ENCODE measurements around the gene TMEM151A. TPM values are rescaled to one million over a fixed set of nuclear protein-coding genes. Genes with fewer than 3 reads are reported as not detected.

TMEM151A gene
- total RNA-seq, 1 experiment from 2014 or later = 1.5 TPM

DNA sequence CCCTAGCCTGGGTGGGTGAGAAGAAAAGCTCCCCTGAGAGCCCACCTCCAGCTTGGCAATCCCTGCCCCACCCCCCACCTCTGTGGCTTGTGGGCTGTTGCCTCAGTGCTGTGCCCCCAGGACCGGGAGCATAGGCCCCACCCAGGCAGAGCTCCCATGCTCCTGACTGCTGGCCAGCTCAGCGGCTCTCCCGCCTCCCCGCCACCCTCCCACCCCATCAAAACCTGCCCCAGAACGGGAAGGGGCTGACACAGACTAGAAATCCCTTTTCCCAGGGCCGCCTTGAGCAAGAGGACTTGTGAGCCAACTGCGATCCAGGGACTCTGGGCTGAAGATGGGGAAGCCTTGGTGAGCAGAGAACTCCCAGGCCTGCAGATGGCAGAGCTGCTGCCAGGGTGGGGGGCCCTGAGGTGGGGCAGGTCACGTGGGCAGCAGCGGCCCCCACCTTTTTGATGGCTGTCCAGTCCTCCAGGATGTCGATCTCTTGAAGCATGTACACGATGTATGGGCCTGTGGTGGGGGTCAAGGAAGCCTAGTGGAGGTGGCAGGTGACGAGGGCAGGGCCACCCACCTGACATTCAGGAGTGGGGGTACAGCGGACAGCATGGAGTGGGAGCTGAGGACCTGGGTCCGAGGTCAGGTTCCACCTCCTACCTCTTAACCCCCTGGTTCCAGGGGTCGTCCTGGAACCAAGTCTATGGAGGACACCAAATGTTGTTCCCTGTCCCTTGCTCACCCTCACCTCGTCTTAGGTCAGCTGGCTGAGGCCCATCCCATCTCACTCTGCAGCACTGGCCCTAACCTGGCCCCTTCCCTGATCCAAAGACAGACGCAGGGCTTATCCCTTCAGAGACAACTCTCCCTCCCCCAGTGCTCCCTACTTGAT, 46.8 kb downstream of the TMEM151A start:
- intact Hi-C loops (cut with micrococcal nuclease; ENCODE audit: unreplicated experiment) = no loop called here
- no peaks in the 10 kb centered on the region for H3K9me3 ChIP-seq (ENCODE audit: low read depth, low read length, poor library complexity, severe bottlenecking)
- BruUV-seq (replicated peaks) = no TSS peak
- DNase-seq (ENCODE audit: low spot score) = no peak
- H3K27me3 ChIP-seq (replicated peaks; ENCODE audit: insufficient read depth, low read depth, low read length, poor library complexity) = no peaks in the 10 kb centered on the region
- no peak overlapping the region for H3K4me3 ChIP-seq (ENCODE audit: low read depth, low read length, poor library complexity, severe bottlenecking)
- no peak overlapping the region for H3K27ac ChIP-seq (ENCODE audit: low read depth, low read length, poor library complexity, severe bottlenecking)
- H3K36me3 ChIP-seq (ENCODE audit: insufficient read depth, low read length, poor library complexity, severe bottlenecking) = peaks cover 16% of the 10 kb centered on the region
- no peak for TF ChIP-seq EZH2 (IDR thresholded peaks at IDR 0.05; ENCODE audit: borderline replicate concordance, low read depth, low read length, poor library complexity, severe bottlenecking)
- TF ChIP-seq, protein P1, sequence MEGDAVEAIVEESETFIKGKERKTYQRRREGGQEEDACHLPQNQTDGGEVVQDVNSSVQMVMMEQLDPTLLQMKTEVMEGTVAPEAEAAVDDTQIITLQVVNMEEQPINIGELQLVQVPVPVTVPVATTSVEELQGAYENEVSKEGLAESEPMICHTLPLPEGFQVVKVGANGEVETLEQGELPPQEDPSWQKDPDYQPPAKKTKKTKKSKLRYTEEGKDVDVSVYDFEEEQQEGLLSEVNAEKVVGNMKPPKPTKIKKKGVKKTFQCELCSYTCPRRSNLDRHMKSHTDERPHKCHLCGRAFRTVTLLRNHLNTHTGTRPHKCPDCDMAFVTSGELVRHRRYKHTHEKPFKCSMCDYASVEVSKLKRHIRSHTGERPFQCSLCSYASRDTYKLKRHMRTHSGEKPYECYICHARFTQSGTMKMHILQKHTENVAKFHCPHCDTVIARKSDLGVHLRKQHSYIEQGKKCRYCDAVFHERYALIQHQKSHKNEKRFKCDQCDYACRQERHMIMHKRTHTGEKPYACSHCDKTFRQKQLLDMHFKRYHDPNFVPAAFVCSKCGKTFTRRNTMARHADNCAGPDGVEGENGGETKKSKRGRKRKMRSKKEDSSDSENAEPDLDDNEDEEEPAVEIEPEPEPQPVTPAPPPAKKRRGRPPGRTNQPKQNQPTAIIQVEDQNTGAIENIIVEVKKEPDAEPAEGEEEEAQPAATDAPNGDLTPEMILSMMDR (conservative IDR thresholded peaks at IDR 0.05; ENCODE audit: low read depth, low read length) = no peak
- ChIA-PET POLR2A (ENCODE audit: low non-redundant PET) (no interaction called here), CTCF (no interaction called here)
- peaks cover 25% of the 10 kb centered on the region for H3K4me1 ChIP-seq (ENCODE audit: insufficient read depth, low read length, poor library complexity, severe bottlenecking)

DNA sequence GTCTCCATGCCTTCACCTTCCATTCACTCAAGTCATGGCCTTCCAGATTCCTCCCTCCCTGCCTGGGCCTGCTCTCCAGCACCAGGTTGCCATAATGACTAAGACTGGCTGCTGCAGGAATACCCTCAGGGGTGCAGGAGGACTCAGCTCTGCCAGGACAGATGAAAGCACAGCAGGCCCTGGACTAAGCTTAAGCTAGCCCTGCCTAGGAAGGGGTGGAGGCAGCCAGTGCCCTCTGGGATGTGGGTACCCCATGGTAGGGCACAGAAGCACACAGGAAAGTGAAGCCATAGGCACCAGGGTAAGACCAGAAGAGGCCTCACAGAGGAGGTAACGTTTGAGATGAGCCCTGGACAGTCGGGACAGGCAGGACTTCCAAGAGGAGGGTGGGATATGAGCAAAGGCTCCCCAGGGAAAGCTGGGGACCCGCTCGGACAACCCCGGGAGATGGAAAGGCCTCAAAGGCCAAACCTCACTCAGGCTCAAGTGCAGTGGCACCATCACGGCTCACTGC, 47.5 kb downstream of the TMEM151A start:
- Histone ChIP-seq H3K4me3 (ENCODE audit: low read depth, low read length, poor library complexity, severe bottlenecking) (no peak overlapping the region), H3K27me3 (replicated peaks; ENCODE audit: insufficient read depth, low read depth, low read length, poor library complexity) (no peaks in the 10 kb centered on the region), H3K27ac (ENCODE audit: low read depth, low read length, poor library complexity, severe bottlenecking) (no peak overlapping the region), H3K4me1 (ENCODE audit: insufficient read depth, low read length, poor library complexity, severe bottlenecking) (peaks cover 31% of the 10 kb centered on the region), H3K36me3 (ENCODE audit: insufficient read depth, low read length, poor library complexity, severe bottlenecking) (peaks cover 16% of the 10 kb centered on the region), H3K9me3 (ENCODE audit: low read depth, low read length, poor library complexity, severe bottlenecking) (no peaks in the 10 kb centered on the region)
- intact Hi-C loops (cut with micrococcal nuclease; ENCODE audit: unreplicated experiment) = no loop called here
- DNase-seq (ENCODE audit: low spot score) = no peak
- CTCF ChIA-PET = no interaction called here
- POLR2A ChIA-PET (ENCODE audit: low non-redundant PET) = no interaction called here
- no TSS peak for BruUV-seq (replicated peaks)
- TF ChIP-seq, protein P1 (conservative IDR thresholded peaks at IDR 0.05; ENCODE audit: low read depth, low read length) = no peak
- TF ChIP-seq EZH2 (IDR thresholded peaks at IDR 0.05; ENCODE audit: borderline replicate concordance, low read depth, low read length, poor library complexity, severe bottlenecking) = no peak

DNA sequence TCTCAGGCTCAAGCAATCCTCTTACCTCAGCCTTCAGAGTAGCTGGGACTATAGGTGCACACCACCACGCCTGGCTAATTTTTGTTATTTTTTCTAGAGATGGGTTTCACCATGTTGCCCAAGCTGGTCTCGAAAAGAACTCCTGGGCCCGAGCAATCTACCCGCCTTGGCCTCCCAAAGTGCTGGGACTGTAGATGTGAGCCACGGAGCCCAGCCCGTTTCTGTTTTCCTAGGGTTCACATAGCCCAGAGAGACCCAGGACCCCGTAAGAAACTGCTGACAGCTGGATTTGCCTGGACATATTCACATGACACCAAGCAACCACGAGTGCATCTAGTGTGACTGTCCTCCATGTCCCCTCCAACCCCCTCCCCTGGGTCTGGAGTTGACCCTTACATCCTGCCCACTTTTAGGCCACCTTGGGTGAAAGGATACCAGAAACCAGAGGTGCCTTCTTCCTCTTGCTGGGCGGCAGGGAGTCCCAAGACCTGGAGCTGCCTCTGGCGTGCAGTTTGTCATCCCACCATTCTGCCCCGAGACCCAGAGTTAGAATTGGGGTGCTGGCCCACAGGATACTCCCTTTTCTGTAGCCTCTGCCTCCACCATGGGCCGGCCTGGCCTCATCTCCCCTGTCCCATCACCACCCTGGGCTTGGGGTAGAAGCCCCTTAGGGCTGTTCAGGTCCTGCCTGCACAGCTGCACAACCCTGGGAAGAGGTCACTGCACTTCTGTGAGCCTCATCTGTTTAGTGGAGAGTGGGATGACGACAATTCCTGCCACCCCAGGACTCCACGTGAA, 48.2 kb downstream of the TMEM151A start:
- Histone ChIP-seq H3K27ac (ENCODE audit: low read depth, low read length, poor library complexity, severe bottlenecking) (no peak overlapping the region), H3K9me3 (ENCODE audit: low read depth, low read length, poor library complexity, severe bottlenecking) (no peaks in the 10 kb centered on the region), H3K36me3 (ENCODE audit: insufficient read depth, low read length, poor library complexity, severe bottlenecking) (peaks cover 16% of the 10 kb centered on the region), H3K27me3 (replicated peaks; ENCODE audit: insufficient read depth, low read depth, low read length, poor library complexity) (no peaks in the 10 kb centered on the region), H3K4me3 (ENCODE audit: low read depth, low read length, poor library complexity, severe bottlenecking) (no peak overlapping the region), H3K4me1 (ENCODE audit: insufficient read depth, low read length, poor library complexity, severe bottlenecking) (peaks cover 32% of the 10 kb centered on the region)
- no peak for DNase-seq (ENCODE audit: low spot score)
- TF ChIP-seq, protein P1 (conservative IDR thresholded peaks at IDR 0.05; ENCODE audit: low read depth, low read length) = no peak
- TF ChIP-seq EZH2 (IDR thresholded peaks at IDR 0.05; ENCODE audit: borderline replicate concordance, low read depth, low read length, poor library complexity, severe bottlenecking) = no peak
- intact Hi-C loops (cut with micrococcal nuclease; ENCODE audit: unreplicated experiment) = no loop called here
- POLR2A ChIA-PET (ENCODE audit: low non-redundant PET) = no interaction called here
- BruUV-seq (replicated peaks) = no TSS peak
- CTCF ChIA-PET = no interaction called here

Measured in A673 (cell line).